HEK293 (cell line): Measurements from ENCODE around the gene RHOBTB3.
A peak's percentile ranks its signal among the peaks of the same experiment; 100 is the strongest.

Experiments used
- ATF2 ChIP-seq: fragments of 450-650 bp; formaldehyde crosslinking; IDR thresholded peaks from 2 replicates; pipeline ENCODE4 v1.5.1; 2016; ENCODE audit warnings: missing biosample characterization, missing genetic modification characterization, low read depth
- KLF1 ChIP-seq: fragments of 450-650 bp; formaldehyde crosslinking; IDR thresholded peaks from 2 replicates; pipeline ENCODE4 v1.5.1; 2016; ENCODE audit warnings: missing biosample characterization, missing genetic modification characterization
- SCRT1 ChIP-seq: fragments of 450-650 bp; formaldehyde crosslinking; IDR thresholded peaks from 2 replicates; pipeline ENCODE4 v1.5.1; 2016; ENCODE audit warnings: missing biosample characterization, missing genetic modification characterization, borderline replicate concordance
- SP2 ChIP-seq: fragments of 450-650 bp; formaldehyde crosslinking; IDR thresholded peaks from 2 replicates; pipeline ENCODE4 v1.5.1; 2016; ENCODE audit warnings: missing biosample characterization, missing genetic modification characterization
- TRIM28 ChIP-seq: IDR thresholded peaks from 2 replicates; pipeline ENCODE4 v1.6.1; 2011; ENCODE audit warnings: low read length, control low read depth, borderline replicate concordance
- ZBTB7A ChIP-seq: fragments of 450-650 bp; formaldehyde crosslinking; IDR thresholded peaks from 2 replicates; pipeline ENCODE4 v1.5.1; 2016; ENCODE audit warnings: low read depth, missing biosample characterization, missing genetic modification characterization
- ZNF184 ChIP-seq: fragments of 450-650 bp; IDR thresholded peaks from 2 replicates; pipeline ENCODE4 v1.5.1; 2018; ENCODE audit warnings: missing biosample characterization, mild to moderate bottlenecking, missing genetic modification characterization
- ZNF202 ChIP-seq: fragments of 450-650 bp; formaldehyde crosslinking; IDR thresholded peaks from 2 replicates; pipeline ENCODE4 v1.5.1; 2016; ENCODE audit warnings: missing biosample characterization, missing genetic modification characterization, borderline replicate concordance
- ZNF311 ChIP-seq: fragments of 450-650 bp; formaldehyde crosslinking; IDR thresholded peaks from 2 replicates; pipeline ENCODE4 v1.5.1; 2017; ENCODE audit warnings: missing biosample characterization, missing genetic modification characterization, borderline replicate concordance
- ZNF426 ChIP-seq: fragments of 450-650 bp; formaldehyde crosslinking; IDR thresholded peaks from 2 replicates; pipeline ENCODE4 v1.5.1; 2017; ENCODE audit warnings: missing biosample characterization, missing genetic modification characterization, mild to moderate bottlenecking, inconsistent platforms, moderate library complexity
- ZNF548 ChIP-seq: fragments of 450-650 bp; formaldehyde crosslinking; IDR thresholded peaks from 2 replicates; pipeline ENCODE4 v1.5.1; 2016; ENCODE audit warnings: missing biosample characterization, missing genetic modification characterization
- ZNF624 ChIP-seq: fragments of 450-650 bp; formaldehyde crosslinking; IDR thresholded peaks from 2 replicates; pipeline ENCODE4 v1.5.1; 2017; ENCODE audit warnings: missing biosample characterization, missing genetic modification characterization
- ZNF626 ChIP-seq: fragments of 450-650 bp; sonication (Bioruptor Pico); formaldehyde crosslinking; IDR thresholded peaks from 2 replicates; pipeline ENCODE4 v1.5.1; 2018; ENCODE audit warnings: missing biosample characterization, missing genetic modification characterization, inconsistent platforms
- ZNF670 ChIP-seq: fragments of 450-650 bp; formaldehyde crosslinking; IDR thresholded peaks from 2 replicates; pipeline ENCODE4 v1.5.1; 2016; ENCODE audit warnings: missing biosample characterization, missing genetic modification characterization, low read depth
- ZNF747 ChIP-seq: fragments of 450-650 bp; formaldehyde crosslinking; IDR thresholded peaks from 2 replicates; pipeline ENCODE4 v1.5.1; 2016; ENCODE audit warnings: missing biosample characterization, missing genetic modification characterization
- ZNF777 ChIP-seq: fragments of 450-650 bp; formaldehyde crosslinking; IDR thresholded peaks from 2 replicates; pipeline ENCODE4 v1.5.1; 2017; ENCODE audit warnings: missing biosample characterization, missing genetic modification characterization, borderline replicate concordance
- TF ChIP-seq, protein P1 (sequence below): sonication (generic); formaldehyde crosslinking; IDR thresholded peaks from 2 replicates; pipeline ENCODE4 v1.8.1; 2022; ENCODE audit warnings: mild to moderate bottlenecking, moderate library complexity, missing genetic modification reagents
- TF ChIP-seq, protein P2 (sequence below): fragments of 450-650 bp; formaldehyde crosslinking; IDR thresholded peaks from 2 replicates; pipeline ENCODE4 v1.5.0; 2017; ENCODE audit warnings: missing biosample characterization, missing genetic modification characterization, borderline replicate concordance
- TF ChIP-seq, protein P3 (sequence below): fragments of 450-650 bp; formaldehyde crosslinking; IDR thresholded peaks from 2 replicates; pipeline ENCODE4 v1.5.1; 2016; ENCODE audit warnings: missing biosample characterization, missing genetic modification characterization
- TF ChIP-seq, protein P4 (sequence below): fragments of 450-650 bp; formaldehyde crosslinking; conservative IDR thresholded peaks from 2 replicates; pipeline ENCODE4 v1.5.1; 2016; ENCODE audit warnings: low read depth, missing biosample characterization, missing genetic modification characterization

The RHOBTB3 gene

GRCh38 chr5:95697781-95698681 is 33.1 kb upstream of the RHOBTB3 start (continued):
- TF ChIP-seq, protein P1, sequence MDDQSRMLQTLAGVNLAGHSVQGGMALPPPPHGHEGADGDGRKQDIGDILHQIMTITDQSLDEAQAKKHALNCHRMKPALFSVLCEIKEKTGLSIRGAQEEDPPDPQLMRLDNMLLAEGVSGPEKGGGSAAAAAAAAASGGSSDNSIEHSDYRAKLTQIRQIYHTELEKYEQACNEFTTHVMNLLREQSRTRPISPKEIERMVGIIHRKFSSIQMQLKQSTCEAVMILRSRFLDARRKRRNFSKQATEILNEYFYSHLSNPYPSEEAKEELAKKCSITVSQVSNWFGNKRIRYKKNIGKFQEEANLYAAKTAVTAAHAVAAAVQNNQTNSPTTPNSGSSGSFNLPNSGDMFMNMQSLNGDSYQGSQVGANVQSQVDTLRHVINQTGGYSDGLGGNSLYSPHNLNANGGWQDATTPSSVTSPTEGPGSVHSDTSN (CRISPR knock-in tag) = no peak
- TF ChIP-seq, protein P2, sequence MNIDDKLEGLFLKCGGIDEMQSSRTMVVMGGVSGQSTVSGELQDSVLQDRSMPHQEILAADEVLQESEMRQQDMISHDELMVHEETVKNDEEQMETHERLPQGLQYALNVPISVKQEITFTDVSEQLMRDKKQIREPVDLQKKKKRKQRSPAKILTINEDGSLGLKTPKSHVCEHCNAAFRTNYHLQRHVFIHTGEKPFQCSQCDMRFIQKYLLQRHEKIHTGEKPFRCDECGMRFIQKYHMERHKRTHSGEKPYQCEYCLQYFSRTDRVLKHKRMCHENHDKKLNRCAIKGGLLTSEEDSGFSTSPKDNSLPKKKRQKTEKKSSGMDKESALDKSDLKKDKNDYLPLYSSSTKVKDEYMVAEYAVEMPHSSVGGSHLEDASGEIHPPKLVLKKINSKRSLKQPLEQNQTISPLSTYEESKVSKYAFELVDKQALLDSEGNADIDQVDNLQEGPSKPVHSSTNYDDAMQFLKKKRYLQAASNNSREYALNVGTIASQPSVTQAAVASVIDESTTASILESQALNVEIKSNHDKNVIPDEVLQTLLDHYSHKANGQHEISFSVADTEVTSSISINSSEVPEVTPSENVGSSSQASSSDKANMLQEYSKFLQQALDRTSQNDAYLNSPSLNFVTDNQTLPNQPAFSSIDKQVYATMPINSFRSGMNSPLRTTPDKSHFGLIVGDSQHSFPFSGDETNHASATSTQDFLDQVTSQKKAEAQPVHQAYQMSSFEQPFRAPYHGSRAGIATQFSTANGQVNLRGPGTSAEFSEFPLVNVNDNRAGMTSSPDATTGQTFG (tag by site-specific recombination) = no peak
- TF ChIP-seq TRIM28 (peak; percentile 83), SCRT1 (tag by site-specific recombination) (no peak), ATF2 (no peak), ZNF670 (tag by site-specific recombination) (no peak), KLF1 (tag by site-specific recombination) (no peak), ZNF548 (no peak), ZNF426 (no peak), ZNF747 (no peak), ZNF624 (tag by site-specific recombination) (no peak), ZNF626 (no peak), ZNF311 (tag by site-specific recombination) (no peak), SP2 (no peak), ZNF202 (no peak), ZBTB7A (no peak), ZNF777 (tag by site-specific recombination) (no peak), ZNF184 (tag by site-specific recombination) (no peak)
- TF ChIP-seq, protein P3, sequence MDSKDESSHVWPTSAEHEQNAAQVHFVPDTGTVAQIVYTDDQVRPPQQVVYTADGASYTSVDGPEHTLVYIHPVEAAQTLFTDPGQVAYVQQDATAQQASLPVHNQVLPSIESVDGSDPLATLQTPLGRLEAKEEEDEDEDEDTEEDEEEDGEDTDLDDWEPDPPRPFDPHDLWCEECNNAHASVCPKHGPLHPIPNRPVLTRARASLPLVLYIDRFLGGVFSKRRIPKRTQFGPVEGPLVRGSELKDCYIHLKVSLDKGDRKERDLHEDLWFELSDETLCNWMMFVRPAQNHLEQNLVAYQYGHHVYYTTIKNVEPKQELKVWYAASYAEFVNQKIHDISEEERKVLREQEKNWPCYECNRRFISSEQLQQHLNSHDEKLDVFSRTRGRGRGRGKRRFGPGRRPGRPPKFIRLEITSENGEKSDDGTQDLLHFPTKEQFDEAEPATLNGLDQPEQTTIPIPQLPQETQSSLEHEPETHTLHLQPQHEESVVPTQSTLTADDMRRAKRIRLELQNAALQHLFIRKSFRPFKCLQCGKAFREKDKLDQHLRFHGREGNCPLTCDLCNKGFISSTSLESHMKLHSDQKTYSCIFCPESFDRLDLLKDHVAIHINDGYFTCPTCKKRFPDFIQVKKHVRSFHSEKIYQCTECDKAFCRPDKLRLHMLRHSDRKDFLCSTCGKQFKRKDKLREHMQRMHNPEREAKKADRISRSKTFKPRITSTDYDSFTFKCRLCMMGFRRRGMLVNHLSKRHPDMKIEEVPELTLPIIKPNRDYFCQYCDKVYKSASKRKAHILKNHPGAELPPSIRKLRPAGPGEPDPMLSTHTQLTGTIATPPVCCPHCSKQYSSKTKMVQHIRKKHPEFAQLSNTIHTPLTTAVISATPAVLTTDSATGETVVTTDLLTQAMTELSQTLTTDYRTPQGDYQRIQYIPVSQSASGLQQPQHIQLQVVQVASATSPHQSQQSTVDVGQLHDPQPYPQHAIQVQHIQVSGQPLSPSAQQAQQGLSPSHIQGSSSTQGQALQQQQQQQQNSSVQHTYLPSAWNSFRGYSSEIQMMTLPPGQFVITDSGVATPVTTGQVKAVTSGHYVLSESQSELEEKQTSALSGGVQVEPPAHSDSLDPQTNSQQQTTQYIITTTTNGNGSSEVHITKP (tag by site-specific recombination) = peak; percentile 71
- TF ChIP-seq, protein P4, sequence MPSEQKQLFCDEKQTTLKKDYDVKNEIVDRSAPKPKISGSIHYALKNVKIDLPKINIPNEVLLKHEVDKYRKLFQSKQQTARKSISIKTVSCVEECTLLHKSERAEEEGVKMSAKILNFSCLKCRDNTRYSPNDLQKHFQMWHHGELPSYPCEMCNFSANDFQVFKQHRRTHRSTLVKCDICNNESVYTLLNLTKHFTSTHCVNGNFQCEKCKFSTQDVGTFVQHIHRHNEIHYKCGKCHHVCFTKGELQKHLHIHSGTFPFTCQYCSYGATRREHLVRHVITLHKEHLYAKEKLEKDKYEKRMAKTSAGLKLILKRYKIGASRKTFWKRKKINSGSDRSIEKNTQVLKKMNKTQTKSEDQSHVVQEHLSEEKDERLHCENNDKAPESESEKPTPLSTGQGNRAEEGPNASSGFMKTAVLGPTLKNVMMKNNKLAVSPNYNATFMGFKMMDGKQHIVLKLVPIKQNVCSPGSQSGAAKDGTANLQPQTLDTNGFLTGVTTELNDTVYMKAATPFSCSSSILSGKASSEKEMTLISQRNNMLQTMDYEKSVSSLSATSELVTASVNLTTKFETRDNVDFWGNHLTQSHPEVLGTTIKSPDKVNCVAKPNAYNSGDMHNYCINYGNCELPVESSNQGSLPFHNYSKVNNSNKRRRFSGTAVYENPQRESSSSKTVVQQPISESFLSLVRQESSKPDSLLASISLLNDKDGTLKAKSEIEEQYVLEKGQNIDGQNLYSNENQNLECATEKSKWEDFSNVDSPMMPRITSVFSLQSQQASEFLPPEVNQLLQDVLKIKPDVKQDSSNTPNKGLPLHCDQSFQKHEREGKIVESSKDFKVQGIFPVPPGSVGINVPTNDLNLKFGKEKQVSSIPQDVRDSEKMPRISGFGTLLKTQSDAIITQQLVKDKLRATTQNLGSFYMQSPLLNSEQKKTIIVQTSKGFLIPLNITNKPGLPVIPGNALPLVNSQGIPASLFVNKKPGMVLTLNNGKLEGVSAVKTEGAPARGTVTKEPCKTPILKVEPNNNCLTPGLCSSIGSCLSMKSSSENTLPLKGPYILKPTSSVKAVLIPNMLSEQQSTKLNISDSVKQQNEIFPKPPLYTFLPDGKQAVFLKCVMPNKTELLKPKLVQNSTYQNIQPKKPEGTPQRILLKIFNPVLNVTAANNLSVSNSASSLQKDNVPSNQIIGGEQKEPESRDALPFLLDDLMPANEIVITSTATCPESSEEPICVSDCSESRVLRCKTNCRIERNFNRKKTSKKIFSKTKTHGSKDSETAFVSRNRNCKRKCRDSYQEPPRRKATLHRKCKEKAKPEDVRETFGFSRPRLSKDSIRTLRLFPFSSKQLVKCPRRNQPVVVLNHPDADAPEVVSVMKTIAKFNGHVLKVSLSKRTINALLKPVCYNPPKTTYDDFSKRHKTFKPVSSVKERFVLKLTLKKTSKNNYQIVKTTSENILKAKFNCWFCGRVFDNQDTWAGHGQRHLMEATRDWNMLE (tag by site-specific recombination) = no peak
